ENCODE data around the gene CIITA.

CIITA gene

DNA sequence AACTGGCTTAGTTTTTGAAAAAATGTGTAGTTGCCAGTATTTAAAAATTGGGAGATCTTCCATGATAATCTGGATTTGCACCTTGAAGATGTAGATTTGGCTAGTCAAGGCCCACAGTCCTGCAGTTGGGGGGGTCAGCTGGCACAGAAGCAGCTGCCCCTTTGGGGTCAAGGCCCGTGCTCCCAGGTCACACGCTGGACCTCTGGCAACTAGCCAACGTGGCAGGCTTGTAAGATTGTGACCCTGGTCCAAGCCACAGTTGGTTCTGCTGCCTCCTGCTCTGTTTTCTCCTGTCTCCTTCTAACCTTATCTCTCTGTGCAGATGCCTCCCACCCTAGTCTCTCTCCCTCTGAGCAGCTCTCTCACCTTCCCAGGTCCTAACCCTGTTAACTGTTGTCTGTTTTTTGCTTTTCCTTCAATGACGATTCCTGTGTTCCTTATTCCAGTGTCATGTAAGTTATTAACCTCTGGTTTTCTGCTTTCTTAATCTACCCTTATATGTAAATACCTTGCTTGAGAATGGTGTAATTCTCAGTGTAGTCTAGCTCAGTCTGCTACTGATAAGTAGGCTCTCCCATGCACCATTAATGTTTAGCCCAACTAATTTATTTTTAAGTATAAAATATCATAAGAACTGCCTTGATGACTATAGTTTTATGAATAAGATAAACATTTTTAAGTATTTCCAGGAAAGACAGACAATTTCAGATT is 95.3 kb downstream of the CIITA start:
- no peak for DNase-seq (ENCODE audit: low spot score)
- peak overlapping the region; percentile 43 for H3K27ac ChIP-seq
- CTCF ChIA-PET, result interaction anchor here (0.6 kb wide), 1 partner anchor 51 kb away, joined by 4 read pairs; no protein-coding TSS in a partner anchor
- no peak for TF ChIP-seq CTCF (conservative IDR thresholded peaks at IDR 0.05; ENCODE audit: low read depth)
- POLR2A ChIA-PET (ENCODE audit: low non-redundant PET), result no interaction called here

DNA sequence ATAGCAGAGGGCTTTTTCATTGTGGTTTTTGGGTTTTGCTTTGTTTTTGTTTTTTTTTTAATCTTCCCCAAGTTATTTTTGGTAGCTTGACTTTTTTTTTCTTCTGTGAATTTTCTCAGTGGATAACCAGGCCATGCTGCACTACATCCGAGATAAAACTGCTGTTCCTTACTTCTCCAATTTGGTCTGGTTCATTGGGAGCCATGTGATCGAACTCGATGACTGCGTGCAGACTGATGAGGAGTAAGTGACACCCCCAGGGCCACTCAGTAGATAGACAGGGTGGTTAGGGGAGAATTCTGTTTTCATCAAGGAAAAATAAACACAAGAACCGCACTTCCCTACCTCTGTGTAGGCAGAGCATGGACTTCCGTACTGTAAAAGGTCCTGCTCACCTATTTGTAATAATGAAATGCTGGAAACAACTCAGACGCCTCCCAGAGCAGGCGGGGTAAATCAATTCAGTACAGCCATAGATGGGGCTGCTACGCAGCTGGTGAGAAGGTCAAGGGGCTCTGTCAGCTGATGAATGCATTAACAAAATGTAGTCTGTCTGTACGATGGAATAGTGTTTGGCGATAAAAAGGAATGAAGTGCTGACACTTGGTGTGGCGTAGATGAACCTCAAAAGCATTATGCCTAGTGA is 95.9 kb downstream of the CIITA start:
- ChIA-PET CTCF (no interaction called here), POLR2A (ENCODE audit: low non-redundant PET) (no interaction called here)
- TF ChIP-seq CTCF (conservative IDR thresholded peaks at IDR 0.05; ENCODE audit: low read depth), result no peak
- DNase-seq (ENCODE audit: low spot score), result no peak
- H3K27ac ChIP-seq, result no peak overlapping the region

- no peak overlapping the region for H3K27ac ChIP-seq
- ChIA-PET CTCF (interaction anchor here (0.6 kb wide), 1 partner anchor 18 kb away, joined by 8 read pairs; no protein-coding TSS in a partner anchor), POLR2A (ENCODE audit: low non-redundant PET) (no interaction called here)
- no peak for TF ChIP-seq CTCF (conservative IDR thresholded peaks at IDR 0.05; ENCODE audit: low read depth)
- no peak for DNase-seq (ENCODE audit: low spot score)
Observed at GRCh38 chr16:10976634-10977033, 99.6 kb downstream of the CIITA start.

DNA sequence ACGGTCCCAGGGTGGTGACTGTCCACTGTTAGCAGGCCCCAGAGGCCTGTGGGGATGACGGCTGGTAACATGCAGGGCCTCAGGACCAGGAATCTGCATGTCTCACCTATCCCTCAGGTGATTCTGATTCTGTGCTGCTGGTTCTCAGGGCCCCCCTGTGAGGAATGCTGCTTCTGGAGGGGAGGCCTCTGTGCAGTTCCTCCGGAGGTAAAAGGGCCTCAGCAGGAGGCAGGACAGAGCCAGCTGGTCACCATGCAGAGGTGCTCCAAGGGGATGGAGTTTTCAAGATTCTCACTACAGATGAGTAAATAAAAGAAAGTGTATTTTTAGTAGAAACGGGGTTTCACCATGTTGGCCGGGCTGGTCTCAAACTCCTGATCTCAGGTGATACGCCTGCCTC is 101.1 kb downstream of the CIITA start:
- H3K27ac ChIP-seq, result no peak overlapping the region
- ChIA-PET CTCF (no interaction called here), POLR2A (ENCODE audit: low non-redundant PET) (no interaction called here)
- TF ChIP-seq CTCF (conservative IDR thresholded peaks at IDR 0.05; ENCODE audit: low read depth), result no peak
- DNase-seq (ENCODE audit: low spot score), result no peak

- H3K27ac ChIP-seq, result peak overlapping the region; percentile 47
- no peak for TF ChIP-seq CTCF (conservative IDR thresholded peaks at IDR 0.05; ENCODE audit: low read depth)
- ChIA-PET POLR2A (ENCODE audit: low non-redundant PET) (no interaction called here), CTCF (interaction anchor here (2.3 kb wide), 1 partner anchor 277 kb away, joined by 8 read pairs; no protein-coding TSS in a partner anchor)
- no peak for DNase-seq (ENCODE audit: low spot score)
Observed at GRCh38 chr16:10978871-10979446, 102.0 kb downstream of the CIITA start.

DNA sequence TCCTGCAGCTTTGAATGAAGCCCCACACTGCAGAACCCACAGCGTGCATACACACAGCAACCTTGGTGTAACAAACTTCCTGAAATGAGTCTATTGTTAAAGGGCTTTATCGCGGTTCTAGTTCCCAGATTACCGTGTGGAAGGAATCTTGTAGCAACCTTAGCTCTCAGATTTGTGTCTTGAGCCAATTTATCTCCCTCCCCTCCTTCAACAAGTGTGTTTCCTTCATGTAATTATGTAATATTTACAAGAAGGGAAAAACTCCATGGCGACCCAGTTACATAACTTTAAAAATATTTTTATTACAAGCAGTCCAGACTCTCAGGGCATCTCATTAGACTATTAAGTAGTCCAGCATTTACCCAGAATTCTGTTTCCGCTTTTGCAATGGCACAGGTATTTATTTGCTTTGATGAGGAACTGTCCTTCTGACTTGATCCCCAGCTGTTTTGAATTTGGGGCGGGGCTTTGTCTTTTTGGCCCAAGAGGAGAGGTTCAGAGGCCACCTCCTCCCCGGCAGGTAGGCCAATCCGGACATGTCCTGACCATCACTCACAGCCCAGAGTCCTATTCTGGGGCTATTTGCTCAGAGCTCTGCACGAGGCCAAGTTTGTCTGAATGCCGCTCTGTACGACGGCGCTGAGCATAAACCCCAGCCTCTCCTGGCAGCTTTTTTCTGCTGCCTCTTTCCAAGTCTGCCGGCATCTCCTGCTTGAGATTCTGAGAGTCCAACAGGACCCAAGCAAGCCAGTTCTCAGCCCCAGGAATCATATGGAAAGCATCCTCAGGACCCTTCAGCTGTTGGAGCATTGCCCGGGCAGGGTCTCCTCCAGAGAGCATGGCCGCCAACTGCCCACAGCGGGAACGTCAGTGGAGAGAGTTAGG is 103.0 kb downstream of the CIITA start:
- TF ChIP-seq CTCF (conservative IDR thresholded peaks at IDR 0.05; ENCODE audit: low read depth), result no peak
- POLR2A ChIA-PET (ENCODE audit: low non-redundant PET), result no interaction called here
- CTCF ChIA-PET, result interaction anchor here (1.0 to 2.3 kb wide), 3 partner anchors 9 to 277 kb away, joined by 3 to 8 read pairs (median 4); no protein-coding TSS in a partner anchor
- peak; percentile 54 for DNase-seq (ENCODE audit: low spot score)
- H3K27ac ChIP-seq, result peak overlapping the region; percentile 79
